GM23338 (cell line): ENCODE data around the gene MRPL37.

ENCODE experiments used
- CTCF ChIP-seq, 2 experiments: fragments of 200-600 bp in 1 of 2; sonication (generic) in 1 of 2; conservative IDR thresholded peaks; 2 replicates each; pipeline versions ENCODE4 v1.5.1 to v1.6.1; 2016 to 2017; ENCODE audit warnings: antibody characterized with exemption in 2 of 2, low read depth in 2 of 2, mild to moderate bottlenecking in 2 of 2, moderate library complexity in 1 of 2
- POLR2AphosphoS5 ChIP-seq: IDR thresholded peaks from 2 replicates; pipeline ENCODE4 v1.6.1; 2016; ENCODE audit warnings: antibody characterized with exemption, low read depth
- REST ChIP-seq: IDR thresholded peaks from one replicate; pipeline ENCODE4 v1.6.1; 2018; ENCODE audit warnings: antibody characterized with exemption; ENCODE audit not compliant: unreplicated experiment

DNA sequence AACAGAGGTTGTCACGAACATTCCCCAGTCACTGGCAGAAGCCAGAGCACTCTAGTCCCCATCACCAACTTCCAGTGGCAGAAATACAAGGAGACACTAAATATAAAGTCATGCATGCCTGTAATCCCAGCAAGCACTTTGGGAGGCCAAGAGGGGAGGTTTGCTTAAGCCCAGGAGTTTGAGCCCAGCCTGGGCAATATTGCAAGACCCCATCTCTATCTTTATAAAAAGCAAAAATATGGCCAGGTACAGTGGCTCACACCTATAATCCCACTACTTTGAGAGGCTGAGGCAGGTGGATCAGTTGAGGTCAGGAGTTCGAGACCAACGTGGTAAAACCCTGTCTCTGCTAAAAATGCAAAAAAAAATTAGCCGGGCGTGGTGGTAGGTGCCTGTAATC, 6.5 kb upstream of the MRPL37 start:
- no peak for TF ChIP-seq REST
- TF ChIP-seq CTCF (conservative IDR thresholded peaks at IDR 0.05; ENCODE audit: low read depth in 2 of 2): no peak
- TF ChIP-seq POLR2AphosphoS5: no peak
